Mucosa of rectum (tissue), 2 donors: Measurements from ENCODE around the gene IDUA.

Source experiments
- H3K27ac ChIP-seq, 2 donors: one replicate each; pipeline ENCODE4 v1.7.0; 2013; ENCODE audit warnings: inconsistent platforms in 2 of 2, low read depth in 2 of 2, low read length in 2 of 2
- H3K27me3 ChIP-seq, 2 donors: one replicate each; pipeline ENCODE4 v1.7.0; 2013; ENCODE audit warnings: low read length in 2 of 2; ENCODE audit not compliant: control insufficient read depth in 2 of 2, insufficient read depth in 2 of 2
- H3K36me3 ChIP-seq, 2 donors: one replicate each; pipeline ENCODE4 v1.7.0; 2013; ENCODE audit warnings: low read length in 2 of 2; ENCODE audit not compliant: control insufficient read depth in 2 of 2, insufficient read depth in 2 of 2
- H3K4me1 ChIP-seq, 2 donors: one replicate each; pipeline ENCODE4 v1.7.0; 2013; ENCODE audit warnings: low read length in 2 of 2, mild to moderate bottlenecking in 1 of 2; ENCODE audit not compliant: control insufficient read depth in 2 of 2, insufficient read depth in 2 of 2
- H3K4me3 ChIP-seq, 2 donors: one replicate each; pipeline ENCODE4 v1.7.0; 2013; ENCODE audit warnings: low read length in 2 of 2
- H3K9ac ChIP-seq, 2 donors: one replicate each; pipeline ENCODE4 v1.7.0; 2013; ENCODE audit warnings: low read length in 2 of 2, low read depth in 1 of 2, mild to moderate bottlenecking in 1 of 2
- H3K9me3 ChIP-seq, 2 donors: one replicate each; pipeline ENCODE4 v1.7.0; 2013; ENCODE audit warnings: low read length in 2 of 2; ENCODE audit not compliant: control insufficient read depth in 2 of 2
- donor health status: healthy.
- donor health status: Normal muscosa, but diverticular disease.

Gene IDUA

DNA sequence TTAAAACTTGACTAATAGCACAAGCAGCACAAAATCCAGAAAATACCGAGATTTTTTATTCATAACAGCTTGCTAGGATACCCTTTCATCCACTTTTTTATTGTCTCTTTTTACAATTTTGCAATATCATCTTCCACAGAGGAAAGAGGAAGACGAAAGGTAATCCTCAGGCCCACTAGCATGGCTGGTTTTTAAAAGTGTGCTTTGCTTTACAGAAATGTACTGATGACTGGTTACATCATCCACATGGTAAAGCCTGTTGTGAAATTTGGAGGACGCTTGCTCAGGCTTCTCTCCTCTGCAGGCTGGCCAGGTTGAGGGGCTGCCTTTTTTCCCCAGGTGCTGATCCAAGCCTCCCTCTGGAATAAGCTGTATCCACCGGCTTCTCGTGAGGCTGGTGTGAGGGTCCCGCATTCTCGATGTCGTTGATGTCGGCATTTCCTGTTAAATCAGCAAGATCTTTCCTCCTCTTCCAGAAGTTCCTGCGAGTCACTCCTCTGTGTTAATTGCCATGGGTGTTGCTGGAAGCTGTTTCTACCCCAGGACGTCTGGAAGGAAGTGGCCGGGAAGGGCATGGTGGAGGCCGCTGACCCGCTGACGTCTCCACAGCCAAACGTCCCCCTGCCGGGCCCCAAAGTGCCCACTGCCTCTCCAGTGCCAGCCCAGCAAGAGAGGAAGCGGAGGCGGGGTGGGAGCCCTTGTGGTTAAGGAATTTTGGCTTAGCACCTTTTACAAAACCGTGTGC lies 7.7 kb upstream of the IDUA start:
- Histone ChIP-seq H3K36me3 (no peaks in the 10 kb centered on the region), H3K27me3 (no peaks in the 10 kb centered on the region), H3K9me3 (no peaks in the 10 kb centered on the region), H3K9ac (no peak overlapping the region), H3K4me1 (no peaks in the 10 kb centered on the region), H3K27ac (no peak overlapping the region), H3K4me3 (no peak overlapping the region)

DNA sequence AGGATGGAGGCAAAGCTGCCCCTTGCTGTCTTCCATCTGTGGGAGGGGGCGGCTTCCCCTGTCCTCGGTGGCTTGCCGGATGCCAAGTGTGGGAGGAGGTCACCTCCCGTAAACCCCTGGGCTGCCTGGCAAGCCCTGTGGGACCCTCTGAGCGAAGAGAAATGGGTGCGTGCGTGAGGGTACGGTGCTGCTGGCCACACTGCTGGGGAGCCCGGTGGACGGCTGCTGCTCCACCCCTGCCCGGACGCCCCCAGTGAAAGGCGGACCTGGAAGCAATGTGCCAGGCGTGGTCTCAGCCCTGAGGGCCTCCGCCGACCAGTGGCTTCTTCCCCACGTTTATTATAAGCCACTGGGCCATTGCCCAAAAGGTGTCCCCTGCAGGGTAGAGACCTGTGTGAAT lies 4.6 kb upstream of the IDUA start:
- H3K4me3 ChIP-seq, result no peak overlapping the region
- H3K9ac ChIP-seq, result no peak overlapping the region
- H3K27me3 ChIP-seq, result no peaks in the 10 kb centered on the region
- no peak overlapping the region for H3K27ac ChIP-seq
- H3K9me3 ChIP-seq, result no peaks in the 10 kb centered on the region
- H3K4me1 ChIP-seq, result peaks cover 19 to 21% of the 10 kb centered on the region in 2 donors
- H3K36me3 ChIP-seq, result no peaks in the 10 kb centered on the region

DNA sequence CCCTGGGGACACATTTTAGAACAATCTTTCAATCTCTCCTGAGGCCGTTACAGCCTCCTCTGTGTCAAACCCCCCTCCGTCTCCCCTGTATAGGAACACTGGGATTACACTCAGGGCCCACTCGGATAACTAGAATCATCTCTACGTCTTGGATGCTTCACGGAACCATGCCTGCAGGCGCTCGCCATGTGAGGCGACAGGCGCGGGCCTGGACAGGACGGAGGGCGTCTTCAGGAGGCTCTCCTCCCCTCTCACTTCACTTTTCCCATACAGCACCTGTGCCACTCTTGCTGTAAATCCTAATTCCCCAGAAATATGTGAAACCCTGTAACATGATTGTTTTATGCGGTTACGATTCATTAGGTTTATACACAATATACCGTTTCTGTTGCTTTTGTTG lies 4.0 kb upstream of the IDUA start:
- Histone ChIP-seq H3K9ac (no peak overlapping the region), H3K27ac (no peak overlapping the region), H3K4me1 (peaks cover 24 to 26% of the 10 kb centered on the region in 2 donors), H3K27me3 (no peaks in the 10 kb centered on the region), H3K36me3 (no peaks in the 10 kb centered on the region), H3K9me3 (no peaks in the 10 kb centered on the region), H3K4me3 (no peak overlapping the region)

DNA sequence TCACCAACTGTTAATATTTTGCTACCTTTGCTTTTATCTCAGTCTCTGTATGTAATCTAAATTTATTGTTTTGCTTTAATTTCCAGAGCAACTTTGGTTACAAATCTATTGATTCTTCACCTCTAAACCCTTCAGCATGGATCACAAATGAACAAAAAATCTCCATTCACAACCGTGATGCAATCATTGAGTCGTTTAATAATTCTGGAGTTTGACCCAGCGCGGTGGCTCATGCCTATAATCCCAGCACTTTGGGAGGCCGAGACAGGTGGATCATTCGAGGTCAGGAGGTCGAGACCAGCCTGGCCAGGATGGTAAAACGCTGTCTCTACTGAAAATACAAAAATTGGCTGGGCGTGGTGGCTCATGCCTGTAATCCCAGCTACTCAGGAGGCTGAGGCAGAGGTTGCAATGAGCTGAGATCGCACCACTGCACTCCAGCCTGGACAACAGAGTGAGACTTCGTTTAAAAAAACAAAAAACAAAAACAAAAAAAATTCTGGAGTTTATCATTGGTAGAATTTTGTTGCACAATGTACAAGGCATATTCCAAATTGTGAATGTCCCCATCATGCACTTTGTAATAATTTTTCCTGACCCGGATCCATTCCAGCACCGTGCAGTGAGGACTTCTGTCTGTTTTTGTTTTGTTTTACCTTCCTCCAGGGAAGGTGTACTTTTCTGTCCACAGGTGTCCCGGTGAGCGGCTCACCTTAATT lies 2.3 kb upstream of the IDUA start:
- no peaks in the 10 kb centered on the region for H3K9me3 ChIP-seq
- H3K27me3 ChIP-seq, result no peaks in the 10 kb centered on the region
- no peaks in the 10 kb centered on the region for H3K36me3 ChIP-seq
- H3K27ac ChIP-seq, result no peak overlapping the region
- peak overlapping the region; percentile 25 to 39 for H3K4me3 ChIP-seq
- peaks cover 26 to 27% of the 10 kb centered on the region in 2 donors for H3K4me1 ChIP-seq
- peak overlapping the region; percentile 41 to 49 for H3K9ac ChIP-seq

GRCh38 chr4:985123-985830 lies 1.6 kb upstream of the IDUA start:
- H3K9ac ChIP-seq, result peak overlapping the region; percentile 41 to 49
- H3K4me3 ChIP-seq, result peak overlapping the region; percentile 25 to 39
- H3K27ac ChIP-seq, result no peak overlapping the region

GRCh38 chr4:986428-986878 lies 391 bp upstream of the IDUA start:
- Histone ChIP-seq H3K4me1 (peaks cover 26 to 27% of the 10 kb centered on the region in 2 donors), H3K9ac (peak overlapping the region; percentile 75 to 81), H3K4me3 (peak overlapping the region; percentile 72 to 84), H3K9me3 (no peaks in the 10 kb centered on the region), H3K27ac (peak overlapping the region; percentile 39 to 56), H3K36me3 (no peaks in the 10 kb centered on the region), H3K27me3 (no peaks in the 10 kb centered on the region)

More at GRCh38 chr4:985123-985830, 1.6 kb upstream of the IDUA start:
- no peaks in the 10 kb centered on the region for H3K36me3 ChIP-seq
- H3K9me3 ChIP-seq, result no peaks in the 10 kb centered on the region
- peaks cover 26 to 27% of the 10 kb centered on the region in 2 donors for H3K4me1 ChIP-seq
- H3K27me3 ChIP-seq, result no peaks in the 10 kb centered on the region

DNA sequence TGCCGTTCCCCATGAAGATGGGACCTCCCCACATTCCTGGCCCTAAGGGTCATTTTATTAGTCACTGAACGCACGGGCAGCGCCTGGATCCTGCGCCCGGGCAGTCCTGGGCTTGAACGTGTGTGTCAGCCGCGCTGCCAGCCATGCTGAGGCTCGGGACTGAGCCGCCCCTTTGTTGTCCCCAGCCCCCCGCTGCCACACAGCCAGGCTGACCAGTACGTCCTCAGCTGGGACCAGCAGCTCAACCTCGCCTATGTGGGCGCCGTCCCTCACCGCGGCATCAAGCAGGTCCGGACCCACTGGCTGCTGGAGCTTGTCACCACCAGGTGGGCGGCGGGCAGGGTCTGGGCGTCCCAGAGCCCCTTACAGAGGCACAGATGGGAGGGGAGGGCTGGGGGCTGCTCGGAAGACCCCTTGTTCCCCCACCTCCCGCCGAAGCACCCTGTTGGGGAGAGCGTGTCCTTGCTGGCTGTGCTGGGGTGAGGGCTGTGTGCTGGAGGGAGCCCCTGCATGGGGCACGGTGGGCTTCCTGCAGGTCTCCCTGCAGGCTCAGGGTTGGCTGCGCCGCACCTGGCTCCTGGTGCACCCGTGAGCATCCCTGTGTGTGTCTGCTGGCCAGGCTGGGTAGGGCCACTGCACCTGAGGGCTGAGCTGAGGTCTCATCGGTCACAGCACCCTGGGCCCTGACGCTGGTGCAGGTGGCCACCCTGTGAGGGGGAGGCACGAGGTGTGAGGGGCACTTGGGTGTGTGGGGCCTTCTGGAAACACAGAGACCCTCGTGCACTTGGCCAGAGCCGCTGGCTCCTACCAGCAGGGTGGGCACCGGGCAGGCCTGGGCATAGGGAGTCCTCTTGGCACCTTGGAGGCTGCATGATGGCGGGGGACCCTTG lies 1.0 kb downstream of the IDUA start:
- Histone ChIP-seq H3K36me3 (no peaks in the 10 kb centered on the region), H3K4me3 (peak overlapping the region; percentile 72 to 84), H3K27me3 (no peaks in the 10 kb centered on the region), H3K4me1 (peaks cover 35 to 38% of the 10 kb centered on the region in 2 donors), H3K9me3 (no peaks in the 10 kb centered on the region), H3K9ac (peak overlapping the region; percentile 47 to 75), H3K27ac (no peak overlapping the region)

GRCh38 chr4:988726-989721 lies 2.2 kb downstream of the IDUA start:
- H3K9ac ChIP-seq, result no peak overlapping the region
- H3K36me3 ChIP-seq, result no peaks in the 10 kb centered on the region
- H3K27ac ChIP-seq, result no peak overlapping the region
- H3K27me3 ChIP-seq, result no peaks in the 10 kb centered on the region
- H3K4me3 ChIP-seq, result no peak overlapping the region
- peaks cover 47 to 49% of the 10 kb centered on the region in 2 donors for H3K4me1 ChIP-seq
- H3K9me3 ChIP-seq, result no peaks in the 10 kb centered on the region
